ENCODE measurements around the gene BMI1.
A peak's percentile ranks its signal among the peaks of the same experiment; 100 is the strongest.

The BMI1 gene

DNA sequence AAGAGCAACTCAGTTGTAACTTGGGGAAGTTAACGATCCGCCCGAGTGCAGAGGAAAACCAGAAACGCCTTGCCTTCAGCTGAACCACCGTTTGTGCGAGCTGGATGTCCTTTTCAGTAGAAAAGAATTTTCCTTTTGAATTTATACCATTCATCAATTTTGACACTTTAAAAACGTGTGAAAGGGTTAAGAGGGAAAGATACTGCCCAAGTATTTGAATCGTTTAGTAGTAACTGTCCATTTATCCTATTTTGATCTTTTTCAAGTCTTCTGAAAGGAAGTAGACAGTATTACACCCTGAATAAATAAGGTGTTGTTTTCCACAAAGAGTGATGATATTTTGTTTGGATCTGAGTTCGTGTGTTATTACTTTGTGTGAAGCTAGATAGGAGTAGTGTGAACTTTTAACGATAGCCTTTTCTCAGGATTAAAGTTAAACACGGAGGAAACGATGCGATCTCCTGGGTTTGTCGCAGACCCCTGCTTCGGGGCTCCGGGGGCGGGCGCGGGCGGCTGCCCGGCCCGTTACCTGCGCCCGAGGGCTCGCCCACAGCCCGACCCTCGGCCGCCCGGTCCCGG lies 830 bp upstream of the BMI1 start:
- peak in 1 of 3 experiments; percentile 33 for DNase-seq

DNA sequence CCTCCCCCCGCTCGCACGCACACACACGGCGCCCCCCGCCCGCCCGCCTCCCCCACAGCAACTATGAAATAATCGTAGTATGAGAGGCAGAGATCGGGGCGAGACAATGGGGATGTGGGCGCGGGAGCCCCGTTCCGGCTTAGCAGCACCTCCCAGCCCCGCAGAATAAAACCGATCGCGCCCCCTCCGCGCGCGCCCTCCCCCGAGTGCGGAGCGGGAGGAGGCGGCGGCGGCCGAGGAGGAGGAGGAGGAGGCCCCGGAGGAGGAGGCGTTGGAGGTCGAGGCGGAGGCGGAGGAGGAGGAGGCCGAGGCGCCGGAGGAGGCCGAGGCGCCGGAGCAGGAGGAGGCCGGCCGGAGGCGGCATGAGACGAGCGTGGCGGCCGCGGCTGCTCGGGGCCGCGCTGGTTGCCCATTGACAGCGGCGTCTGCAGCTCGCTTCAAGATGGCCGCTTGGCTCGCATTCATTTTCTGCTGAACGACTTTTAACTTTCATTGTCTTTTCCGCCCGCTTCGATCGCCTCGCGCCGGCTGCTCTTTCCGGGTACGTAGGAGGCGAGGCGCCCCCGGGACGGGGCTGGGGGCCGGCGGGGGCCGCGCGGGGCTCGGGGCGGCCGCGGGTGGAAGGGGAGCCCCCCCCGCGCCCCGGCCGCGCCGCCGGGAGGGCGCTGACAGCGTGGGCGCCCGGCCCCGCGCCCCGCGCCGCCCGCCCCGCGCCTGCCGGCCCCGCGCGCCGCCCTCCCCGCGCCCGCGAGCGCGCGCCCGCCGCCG lies 441 bp downstream of the BMI1 start:
- peak; percentile 47 to 79 (median 71) for DNase-seq

DNA sequence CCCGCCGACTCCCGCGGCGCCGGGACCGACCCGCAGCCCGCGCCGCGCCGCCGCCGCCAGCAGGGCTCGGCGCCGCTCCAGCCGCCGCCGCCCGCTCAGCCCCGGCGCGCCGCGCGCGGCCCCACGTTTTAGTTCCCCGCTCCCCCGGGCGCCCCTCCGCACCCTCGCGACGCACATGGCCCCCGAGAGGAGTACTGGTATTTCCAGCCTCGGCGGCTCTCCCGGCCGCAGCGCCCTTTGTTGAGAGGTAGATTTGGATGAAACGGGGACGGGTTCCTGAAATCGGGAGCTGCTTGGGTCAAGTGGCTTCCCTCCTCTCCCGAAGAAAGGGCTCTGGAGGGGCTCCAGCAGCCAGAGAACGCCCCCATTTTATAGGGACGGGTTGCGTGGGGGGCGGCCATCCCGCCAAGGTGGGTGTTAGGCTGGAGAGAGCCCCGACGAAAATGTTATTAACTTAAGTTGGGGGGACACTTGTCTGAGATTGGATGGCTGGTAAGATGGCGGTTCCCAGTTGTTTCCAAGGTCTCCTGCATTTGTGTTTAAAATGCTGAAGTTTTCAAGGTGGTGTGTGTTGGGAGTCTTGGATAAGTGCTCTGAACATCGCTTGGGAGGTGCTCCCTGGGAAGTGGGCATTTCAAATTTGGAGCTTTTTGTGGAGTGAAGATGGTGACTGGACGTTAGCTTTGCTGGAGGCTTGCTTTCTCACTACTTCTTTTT lies 1.2 kb downstream of the BMI1 start:
- DNase-seq, result peak in 2 of 3 experiments; percentile 52 to 56

DNA sequence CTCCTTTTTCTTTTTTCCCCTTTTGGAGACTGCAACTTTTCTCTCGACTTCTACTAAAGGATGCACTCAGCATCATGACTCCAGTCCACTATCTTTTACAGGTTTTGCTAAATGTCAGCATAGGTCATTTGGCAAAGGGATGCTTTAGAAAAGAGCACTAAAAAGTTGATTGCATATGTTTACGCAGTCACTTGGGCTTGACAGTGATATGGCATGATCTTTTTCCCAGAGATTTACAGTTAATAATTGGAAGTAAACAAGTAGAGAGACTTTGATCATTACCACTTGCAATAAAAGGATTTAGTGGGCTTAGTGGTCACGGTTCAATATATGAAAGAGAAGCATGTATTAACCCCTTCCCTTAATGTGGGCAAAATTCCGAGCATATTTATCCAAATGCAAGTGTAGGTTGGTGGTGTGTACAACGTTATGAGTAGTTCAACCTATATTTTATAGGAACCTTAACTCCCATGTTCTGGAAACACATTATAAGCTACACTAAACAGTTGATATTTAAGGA lies 1.8 kb downstream of the BMI1 start:
- no peak for DNase-seq

DNA sequence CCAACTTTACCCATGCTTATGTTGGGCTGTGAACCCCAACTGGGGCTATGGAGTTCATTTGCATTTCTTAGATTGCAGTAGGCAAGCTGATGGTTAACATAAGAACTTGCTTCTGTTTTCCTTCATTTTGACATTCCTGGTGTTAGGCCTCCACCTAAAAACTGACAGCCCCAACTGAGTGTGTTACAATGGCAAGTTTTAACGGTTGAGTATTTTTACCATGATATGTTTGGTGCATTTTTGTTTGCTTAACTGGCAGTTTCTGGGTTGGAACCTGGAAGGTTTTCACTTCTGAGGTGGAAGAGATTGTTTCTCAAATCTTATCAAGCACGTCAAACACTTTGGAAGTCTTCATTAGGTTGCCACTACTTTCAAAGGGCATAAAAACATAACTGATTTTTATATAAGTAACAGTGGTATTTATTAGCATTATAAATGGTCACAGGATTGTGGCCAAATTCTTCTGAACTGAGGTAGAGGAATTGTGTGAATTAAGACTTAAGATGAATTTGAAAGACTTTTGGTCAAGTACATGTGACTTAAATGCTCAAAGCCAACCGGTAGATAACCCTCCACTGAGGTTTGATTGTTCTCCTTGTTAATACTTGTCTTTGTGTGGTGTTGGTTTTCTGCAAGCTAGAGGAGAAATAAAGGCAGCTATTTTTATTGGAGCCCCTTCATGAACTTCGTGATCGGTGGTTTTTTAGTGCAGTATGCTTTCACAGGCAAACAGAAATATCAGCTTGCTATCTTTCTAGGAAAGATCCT lies 2.8 kb downstream of the BMI1 start:
- no peak for DNase-seq

DNA sequence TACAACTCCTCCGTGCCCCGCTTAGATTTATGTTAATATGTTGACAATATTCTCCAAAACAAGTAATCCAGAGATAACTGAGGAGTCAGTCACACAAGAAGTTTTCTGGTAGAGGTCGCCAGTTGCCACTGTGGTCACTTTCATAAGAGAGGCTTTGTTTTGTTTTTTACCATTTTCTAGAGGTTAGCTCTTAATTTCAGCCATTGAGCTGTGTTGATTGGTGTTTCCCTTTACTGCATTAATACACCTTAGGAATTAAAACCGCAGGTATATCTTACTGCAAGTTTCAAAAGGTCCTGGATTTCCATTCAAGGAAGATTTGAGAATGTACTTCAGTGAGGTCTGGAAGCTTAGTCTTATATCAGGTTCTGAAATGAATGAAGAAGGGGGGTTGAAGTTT lies 3.5 kb downstream of the BMI1 start:
- DNase-seq, result no peak

DNA sequence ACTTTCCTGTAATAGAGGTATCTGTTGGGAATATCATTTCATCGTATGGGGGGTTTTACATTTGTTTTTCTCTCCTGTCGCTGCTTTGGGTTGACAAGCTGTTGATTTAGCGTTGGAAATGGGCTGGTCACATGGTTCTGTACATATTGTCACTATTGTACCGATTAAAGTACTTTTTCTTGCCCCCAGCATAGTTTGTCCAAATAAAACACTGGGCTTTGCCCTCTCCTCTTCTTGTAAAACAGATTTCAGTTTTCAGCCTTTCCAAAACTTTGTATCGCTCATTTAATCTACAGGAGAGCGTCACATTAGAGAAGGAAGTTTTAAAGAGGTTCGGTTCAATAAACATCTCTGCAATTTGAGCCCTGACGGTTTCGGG lies 4.0 kb downstream of the BMI1 start:
- no peak for DNase-seq

DNA sequence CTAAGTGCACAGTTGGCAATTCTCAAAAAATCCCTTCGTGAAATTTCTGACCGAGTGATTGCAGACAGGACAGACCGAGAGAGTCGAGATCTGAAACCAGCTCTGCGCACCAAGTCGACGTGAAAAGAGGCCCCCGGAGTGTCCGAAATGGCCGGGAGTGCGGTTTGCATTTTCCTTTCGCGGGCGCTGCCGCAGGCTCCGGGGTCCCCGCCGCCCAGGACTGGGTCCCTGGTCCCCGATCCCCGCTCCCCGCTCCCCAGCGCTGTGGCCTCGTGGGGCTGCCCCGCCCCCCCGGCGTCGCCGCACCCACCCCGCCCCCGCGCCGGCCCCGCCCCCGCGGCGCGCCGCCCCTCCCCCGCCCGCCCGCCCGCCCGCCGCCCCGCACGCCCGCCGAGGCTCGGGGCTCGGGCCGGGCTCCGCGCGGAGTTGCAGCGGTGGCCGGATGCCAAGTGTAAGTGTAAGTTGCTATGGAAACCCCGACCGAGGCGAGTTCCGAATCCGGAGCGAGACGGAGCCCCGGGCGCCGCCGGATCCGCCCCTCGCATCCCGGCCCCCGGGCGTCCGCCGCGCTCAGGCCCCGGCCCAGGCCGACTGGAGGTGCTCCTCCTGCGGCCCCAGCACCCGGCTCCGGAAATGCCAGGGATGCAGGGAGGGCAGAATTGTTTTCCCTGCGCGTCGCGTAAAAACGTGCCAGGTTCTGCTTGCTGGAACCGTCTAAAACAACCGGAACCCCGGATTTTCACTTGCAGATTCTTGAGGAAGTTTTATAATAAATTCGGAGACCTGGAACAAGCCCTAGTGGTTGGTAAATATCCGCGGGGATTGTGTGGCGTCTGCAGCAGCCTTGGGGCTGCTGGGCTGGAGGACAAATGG lies 4.6 kb downstream of the BMI1 start:
- peak; percentile 57 to 85 (median 75) for DNase-seq

DNA sequence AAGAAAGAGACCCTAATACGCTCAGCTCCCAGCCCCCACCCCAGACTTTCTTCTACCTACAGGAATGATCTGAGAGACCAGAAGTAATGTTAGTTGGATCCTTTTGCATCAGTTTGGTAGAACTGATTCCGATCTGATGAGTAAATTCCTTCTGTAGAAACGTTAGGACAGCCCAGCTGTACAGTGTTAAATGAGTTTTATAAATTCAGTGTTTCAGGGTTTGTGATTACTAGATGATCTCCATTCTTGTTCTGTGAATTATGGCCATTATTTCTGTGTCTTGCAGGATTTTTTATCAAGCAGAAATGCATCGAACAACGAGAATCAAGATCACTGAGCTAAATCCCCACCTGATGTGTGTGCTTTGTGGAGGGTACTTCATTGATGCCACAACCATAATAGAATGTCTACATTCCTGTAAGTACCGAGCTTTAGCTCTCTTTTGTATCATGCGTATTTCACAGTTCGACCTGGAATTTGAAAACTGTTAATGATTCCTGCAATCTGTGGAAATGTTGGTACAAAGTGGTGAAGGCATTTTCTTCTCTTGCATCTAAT lies 5.3 kb downstream of the BMI1 start:
- DNase-seq, result peak in 1 of 3 experiments; percentile 2

DNA sequence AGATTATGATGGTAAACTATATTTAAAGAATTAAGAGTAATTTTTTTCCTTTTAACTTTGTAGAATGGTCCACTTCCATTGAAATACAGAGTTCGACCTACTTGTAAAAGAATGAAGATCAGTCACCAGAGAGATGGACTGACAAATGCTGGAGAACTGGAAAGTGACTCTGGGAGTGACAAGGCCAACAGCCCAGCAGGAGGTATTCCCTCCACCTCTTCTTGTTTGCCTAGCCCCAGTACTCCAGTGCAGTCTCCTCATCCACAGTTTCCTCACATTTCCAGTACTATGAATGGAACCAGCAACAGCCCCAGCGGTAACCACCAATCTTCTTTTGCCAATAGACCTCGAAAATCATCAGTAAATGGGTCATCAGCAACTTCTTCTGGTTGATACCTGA lies 8.3 kb downstream of the BMI1 start:
- no peak for DNase-seq

DNA sequence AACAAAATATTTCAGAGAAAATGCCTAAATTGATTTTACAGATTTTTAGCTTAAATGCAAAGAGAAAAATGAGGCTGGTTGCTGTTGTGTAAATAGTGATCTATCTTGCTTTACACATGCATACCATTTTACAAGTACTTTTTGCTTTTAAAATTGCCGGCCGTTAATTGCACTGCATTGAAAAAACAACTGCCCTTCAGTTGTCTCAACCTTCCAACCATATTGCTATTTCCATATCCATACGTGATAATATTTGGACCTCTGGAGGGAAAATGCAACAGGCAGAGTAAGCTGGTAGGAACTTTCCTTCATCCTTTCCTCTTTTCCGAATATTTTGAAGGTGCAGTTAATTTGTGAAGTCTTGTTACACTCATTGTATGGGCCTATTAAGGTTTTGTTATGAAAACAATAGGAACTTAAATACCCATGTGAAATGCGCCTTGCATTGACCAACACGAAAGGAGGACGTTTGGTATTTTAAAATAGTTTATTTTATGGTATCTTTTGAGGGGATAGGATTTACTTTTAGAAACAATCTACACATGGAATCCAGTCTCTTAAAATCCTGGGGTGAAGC lies 11.3 kb downstream of the BMI1 start:
- DNase-seq, result no peak

DNA sequence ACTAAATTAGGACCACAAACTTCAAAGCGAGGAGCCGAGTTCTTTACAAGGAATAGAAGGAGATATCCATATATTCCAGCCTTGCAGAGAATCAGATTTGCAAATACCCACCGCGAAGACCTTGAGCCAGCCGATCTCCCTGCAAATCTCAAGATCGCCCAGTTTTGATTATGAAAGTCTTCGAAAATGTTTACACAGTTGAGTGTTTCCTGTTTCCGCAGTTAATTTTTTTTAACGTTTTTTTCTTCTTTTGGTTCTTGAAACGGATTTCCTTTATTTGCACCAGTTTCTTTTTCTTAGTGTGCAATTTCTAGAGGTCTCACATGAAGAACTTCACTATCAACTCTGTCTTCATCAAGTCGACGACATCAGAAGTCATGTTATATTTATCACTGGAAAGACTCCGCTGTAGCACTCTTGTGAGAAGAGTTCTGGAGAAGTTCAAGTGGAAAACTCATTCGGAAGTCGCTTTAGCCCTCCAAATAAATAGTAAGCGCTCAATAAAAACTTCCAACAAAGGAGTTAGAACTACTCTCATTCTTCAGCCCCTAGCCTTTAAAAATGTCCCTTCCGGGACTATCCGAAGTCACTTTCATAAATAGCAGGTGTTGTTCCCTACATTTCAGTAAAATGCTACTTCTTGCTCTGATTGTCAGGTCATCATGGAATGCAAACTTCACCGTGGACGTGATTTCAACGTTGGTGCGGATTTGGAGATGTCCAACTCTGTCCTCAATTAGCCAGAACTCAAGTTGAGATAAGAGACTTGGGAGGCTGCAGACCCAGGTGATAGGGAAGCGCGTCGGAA lies 12.5 kb downstream of the BMI1 start:
- no peak for DNase-seq

DNA sequence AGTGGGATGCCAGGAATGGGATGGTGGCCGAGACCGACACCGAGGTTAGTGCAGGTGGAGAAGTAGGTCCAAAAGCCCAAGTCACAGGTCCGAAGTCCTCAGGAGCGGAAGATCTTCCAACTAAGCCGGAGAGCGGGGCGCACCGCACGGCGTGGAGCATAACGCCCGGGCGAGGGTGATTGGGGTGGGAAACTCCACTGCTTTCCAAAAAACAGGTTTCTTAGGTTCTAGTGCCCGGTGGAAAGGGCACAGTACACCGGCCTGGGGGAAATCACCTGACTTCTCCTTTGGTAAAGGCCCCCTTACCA lies 13.0 kb downstream of the BMI1 start:
- no peak for DNase-seq

DNA sequence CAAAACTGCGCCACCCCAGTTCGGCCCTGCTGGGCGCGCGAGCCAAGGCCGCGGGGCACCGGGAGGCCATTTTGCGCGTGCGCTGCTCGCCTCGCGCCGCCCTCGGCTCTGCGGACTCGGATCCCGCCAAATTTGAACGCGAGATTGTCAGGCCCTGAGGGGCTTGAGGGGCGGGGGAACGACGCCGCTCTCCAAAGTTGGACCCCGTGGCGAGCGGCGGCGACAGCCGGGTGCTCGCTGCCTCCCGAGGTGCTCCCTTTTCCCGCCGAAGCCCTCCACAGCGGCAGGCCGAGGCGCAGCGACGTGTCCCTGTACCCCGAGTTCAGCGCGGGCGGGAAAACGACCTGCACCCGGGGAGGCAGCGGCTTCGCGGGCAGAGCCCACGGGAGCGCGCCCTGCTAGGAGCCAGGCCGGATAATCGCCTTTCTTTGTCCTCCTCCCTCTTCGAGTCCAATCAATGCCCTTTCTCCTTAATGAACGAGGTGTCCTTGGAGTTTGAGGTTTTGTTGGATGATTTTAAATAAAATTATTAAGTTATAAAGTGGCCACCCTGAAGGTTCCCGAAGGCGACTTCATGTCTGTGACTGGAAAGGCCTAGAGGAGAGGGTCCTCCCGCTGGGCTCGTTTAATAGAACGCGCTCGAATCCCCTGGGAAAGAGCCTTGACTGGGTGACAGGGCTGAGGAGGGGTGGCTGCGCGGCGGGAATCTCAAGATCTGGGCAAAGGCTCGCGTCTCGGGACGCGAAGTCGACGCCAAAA lies 13.7 kb downstream of the BMI1 start:
- no peak for DNase-seq

DNA sequence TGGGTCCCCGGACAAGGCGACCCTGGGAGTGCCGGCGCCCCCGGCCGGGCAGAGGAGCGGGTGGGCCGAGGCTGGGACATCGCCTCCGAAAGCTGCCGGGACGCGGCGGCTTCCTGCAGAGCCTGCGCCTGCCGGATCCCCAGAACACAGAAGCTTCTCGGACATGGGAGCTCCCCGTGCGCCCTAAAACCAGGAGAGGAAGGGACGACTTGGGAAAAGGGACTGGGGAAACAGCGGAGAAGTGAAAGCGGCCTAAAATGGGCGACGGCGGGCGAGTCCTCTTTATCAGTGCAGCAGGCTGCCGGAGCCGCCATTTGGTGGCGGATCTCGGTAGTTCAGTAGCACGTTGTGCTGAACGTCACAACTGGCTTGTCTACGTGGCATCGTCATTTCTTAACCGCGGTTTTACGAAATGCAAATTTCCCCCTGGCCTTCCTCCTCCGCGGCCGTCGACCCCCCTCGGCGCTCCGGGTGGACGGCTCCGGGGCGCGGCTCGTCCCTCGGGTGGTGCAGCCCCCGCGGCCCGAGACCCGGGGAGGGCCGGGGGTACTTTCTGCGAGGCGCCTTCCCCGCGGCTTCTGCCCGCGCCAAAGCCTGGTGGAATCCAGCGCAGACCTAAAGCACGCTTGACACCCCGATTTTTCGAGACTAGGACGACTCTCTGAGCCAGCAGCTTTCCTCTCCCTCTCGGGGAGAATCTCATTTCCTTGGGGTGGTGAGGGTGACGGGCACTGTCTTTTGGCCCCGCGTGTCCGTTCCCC lies 14.5 kb downstream of the BMI1 start:
- no peak for DNase-seq

DNA sequence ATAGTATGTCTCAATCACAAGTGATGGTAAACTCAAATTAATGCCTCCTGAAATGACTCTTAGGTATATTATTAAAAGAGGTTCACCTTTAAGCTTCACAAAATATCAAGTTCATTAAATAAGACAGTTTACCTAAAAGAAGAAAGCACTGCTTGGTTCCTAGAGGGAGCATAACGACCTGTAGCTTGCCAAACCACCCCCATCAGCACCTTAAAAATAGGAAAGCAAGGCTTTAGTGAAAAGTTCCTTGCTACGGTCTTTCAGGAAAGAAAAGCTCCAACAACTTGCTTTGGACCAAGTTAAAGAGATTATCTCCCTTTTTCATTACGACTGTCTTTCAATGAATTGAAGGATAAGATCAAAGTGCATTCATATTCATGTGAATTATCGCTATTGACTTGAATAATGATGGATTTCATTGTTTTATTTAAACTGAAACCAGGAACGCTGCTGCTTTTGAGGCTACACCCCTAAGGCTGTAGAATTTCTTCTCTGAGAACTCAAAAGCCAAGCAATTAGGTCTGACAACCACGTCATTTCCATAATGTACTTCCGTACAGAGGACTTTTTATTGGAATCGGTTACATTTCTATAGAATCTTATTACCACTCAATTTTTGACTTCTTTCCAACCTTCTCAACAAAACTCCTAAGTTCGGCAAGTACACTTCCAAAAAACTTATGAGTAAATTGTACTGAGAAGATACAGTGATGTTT lies 17.4 kb downstream of the BMI1 start:
- no peak for DNase-seq

DNA sequence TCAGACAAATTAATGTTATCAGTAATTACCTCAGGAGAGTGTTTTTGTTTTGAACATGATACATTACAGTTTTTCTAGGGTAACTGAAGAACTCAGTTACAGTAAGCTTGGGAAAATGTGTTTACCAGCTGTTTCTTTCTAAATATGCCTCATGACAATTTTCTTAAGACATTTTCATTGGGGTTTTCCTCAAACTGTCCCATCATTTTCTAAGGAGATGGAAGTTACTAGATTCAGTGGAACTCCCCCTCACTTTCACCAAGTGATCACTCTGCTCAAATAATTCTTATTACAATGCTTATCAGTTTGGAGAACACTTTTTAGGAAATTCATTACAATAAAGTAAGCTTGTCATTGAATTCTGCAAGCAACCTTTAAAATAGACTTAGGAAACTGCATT lies 18.0 kb downstream of the BMI1 start:
- no peak for DNase-seq

DNA sequence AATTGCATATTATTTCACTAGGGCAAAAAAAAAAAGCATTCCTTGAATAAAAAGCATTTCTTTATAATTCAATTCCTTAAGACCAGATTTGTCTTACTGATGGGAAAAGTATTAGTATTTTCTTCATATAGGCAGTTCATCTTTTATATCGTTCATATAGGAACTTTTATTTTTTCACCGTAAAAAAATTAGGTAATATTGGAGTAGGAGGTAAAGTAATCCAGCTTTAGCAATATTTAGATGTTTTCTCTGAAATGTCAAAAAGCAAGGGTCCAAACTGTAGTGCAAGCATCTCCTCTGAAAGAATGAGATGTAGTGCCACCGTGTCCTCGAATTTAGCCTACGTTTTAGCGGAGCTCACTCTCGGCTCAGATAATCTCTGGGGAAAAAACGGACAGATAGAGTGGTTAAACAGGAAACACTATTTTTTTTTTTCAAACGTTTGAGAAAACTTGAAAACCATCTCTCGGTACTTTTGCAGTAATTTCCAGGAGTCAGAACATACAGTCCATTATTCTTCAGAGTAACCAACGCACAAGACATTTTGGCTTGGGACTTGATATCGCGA lies 18.9 kb downstream of the BMI1 start:
- no peak for DNase-seq
